ENCODE data around the gene CCNH. TPM values are rescaled to one million over a fixed set of nuclear protein-coding genes. Genes with fewer than 3 reads are reported as not detected.

The CCNH gene
- total and polyA plus RNA-seq, 9 of the 15 experiments (the other 6 are each of a cell fraction or from before 2014, with no cell fraction given): 100 to 213 (median 150) TPM

- TF ChIP-seq HMGXB4 (CRISPR knock-in tag; IDR thresholded peaks at IDR 0.05): no peak; the same call in 1 of the 2 replicates
- peak; percentile 34 to 48; a peak in 2 of 4 replicates for TF ChIP-seq SIN3A (IDR thresholded peaks at IDR 0.05; ENCODE audit: borderline replicate concordance in 2 of 2, control insufficient read depth in 1 of 2, low read depth in 2 of 2, low read length in 2 of 2)
- peak; percentile 59; the same call in 1 of the 2 replicates for TF ChIP-seq SMARCE1 (IDR thresholded peaks at IDR 0.05)
- TF ChIP-seq TAF1 (IDR thresholded peaks at IDR 0.05; ENCODE audit: control insufficient read depth, extremely low read depth, insufficient read depth, low read length, severe bottlenecking): peak; percentile 27
- TF ChIP-seq, protein P1, sequence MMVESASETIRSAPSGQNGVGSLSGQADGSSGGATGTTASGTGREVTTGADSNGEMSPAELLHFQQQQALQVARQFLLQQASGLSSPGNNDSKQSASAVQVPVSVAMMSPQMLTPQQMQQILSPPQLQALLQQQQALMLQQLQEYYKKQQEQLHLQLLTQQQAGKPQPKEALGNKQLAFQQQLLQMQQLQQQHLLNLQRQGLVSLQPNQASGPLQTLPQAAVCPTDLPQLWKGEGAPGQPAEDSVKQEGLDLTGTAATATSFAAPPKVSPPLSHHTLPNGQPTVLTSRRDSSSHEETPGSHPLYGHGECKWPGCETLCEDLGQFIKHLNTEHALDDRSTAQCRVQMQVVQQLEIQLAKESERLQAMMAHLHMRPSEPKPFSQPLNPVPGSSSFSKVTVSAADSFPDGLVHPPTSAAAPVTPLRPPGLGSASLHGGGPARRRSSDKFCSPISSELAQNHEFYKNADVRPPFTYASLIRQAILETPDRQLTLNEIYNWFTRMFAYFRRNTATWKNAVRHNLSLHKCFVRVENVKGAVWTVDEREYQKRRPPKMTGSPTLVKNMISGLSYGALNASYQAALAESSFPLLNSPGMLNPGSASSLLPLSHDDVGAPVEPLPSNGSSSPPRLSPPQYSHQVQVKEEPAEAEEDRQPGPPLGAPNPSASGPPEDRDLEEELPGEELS (CRISPR knock-in tag; IDR thresholded peaks at IDR 0.05; ENCODE audit: borderline replicate concordance): no peak
- TF ChIP-seq ZNF184 (CRISPR knock-in tag; IDR thresholded peaks at IDR 0.05): no peak
- TF ChIP-seq, protein P2, sequence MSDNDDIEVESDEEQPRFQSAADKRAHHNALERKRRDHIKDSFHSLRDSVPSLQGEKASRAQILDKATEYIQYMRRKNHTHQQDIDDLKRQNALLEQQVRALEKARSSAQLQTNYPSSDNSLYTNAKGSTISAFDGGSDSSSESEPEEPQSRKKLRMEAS (CRISPR knock-in tag; IDR thresholded peaks at IDR 0.05): peak; percentile 59; the same call in 1 of the 2 replicates
- TF ChIP-seq KDM4B (IDR thresholded peaks at IDR 0.05; ENCODE audit: borderline replicate concordance in 2 of 2, low read depth in 1 of 2): no peak
- TF ChIP-seq, protein P3, sequence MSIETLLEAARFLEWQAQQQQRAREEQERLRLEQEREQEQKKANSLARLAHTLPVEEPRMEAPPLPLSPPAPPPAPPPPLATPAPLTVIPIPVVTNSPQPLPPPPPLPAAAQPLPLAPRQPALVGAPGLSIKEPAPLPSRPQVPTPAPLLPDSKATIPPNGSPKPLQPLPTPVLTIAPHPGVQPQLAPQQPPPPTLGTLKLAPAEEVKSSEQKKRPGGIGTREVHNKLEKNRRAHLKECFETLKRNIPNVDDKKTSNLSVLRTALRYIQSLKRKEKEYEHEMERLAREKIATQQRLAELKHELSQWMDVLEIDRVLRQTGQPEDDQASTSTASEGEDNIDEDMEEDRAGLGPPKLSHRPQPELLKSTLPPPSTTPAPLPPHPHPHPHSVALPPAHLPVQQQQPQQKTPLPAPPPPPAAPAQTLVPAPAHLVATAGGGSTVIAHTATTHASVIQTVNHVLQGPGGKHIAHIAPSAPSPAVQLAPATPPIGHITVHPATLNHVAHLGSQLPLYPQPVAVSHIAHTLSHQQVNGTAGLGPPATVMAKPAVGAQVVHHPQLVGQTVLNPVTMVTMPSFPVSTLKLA (conservative IDR thresholded peaks at IDR 0.05): peak; percentile 71 to 76
- TF ChIP-seq SPI1 (IDR thresholded peaks at IDR 0.05; ENCODE audit: borderline replicate concordance, low read depth, low read length): 0 out of 2 replicates have a peak, but pooled peaks have one; percentile 6
- peak in 1 of 2 experiments; percentile 73; a peak in 2 of 4 replicates for TF ChIP-seq HDAC1 (IDR thresholded peaks at IDR 0.05)
- no peak for TF ChIP-seq E2F3 (CRISPR knock-in tag; IDR thresholded peaks at IDR 0.05)
- TF ChIP-seq PHB2 (IDR thresholded peaks at IDR 0.05; ENCODE audit: low read depth): 0 out of 2 replicates have a peak, but pooled peaks have one; percentile 31
- TF ChIP-seq, protein P4, sequence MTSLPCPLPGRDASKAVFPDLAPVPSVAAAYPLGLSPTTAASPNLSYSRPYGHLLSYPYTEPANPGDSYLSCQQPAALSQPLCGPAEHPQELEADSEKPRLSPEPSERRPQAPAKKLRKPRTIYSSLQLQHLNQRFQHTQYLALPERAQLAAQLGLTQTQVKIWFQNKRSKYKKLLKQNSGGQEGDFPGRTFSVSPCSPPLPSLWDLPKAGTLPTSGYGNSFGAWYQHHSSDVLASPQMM (CRISPR knock-in tag; IDR thresholded peaks at IDR 0.05): no peak
- no peak for TF ChIP-seq SRSF3 (IDR thresholded peaks at IDR 0.05; ENCODE audit: insufficient read depth, low read length)
Measured at GRCh38 chr5:87411973-87412629, 629 bp downstream of the CCNH start (continued).

Data from K562 (cell line).